ENCODE measurements around the gene CACNA2D3.
"Not testable (repeated sequence)": the region's sequence is repeated elsewhere in the genome, so short reads cannot be mapped to it uniquely, and the experiment has no call there.

The CACNA2D3 gene

DNA sequence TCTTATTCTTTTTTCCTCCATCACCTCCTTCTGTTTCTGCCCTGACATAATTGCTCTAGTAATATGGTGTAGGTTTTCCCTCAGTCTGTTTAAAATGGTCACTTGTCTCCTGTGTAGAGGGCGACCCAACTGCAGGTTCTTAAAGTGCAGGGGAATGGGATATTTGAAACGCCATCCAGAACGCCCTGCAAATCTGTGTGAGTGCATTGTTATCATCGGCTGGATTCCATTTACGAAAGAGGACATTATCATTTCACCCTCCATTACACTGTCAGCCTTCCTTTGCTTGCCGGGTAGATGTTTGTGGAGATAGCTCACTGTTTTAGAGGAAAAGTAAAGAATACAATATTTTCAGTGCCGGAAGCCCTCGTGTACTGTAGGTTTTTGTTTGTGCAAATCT lies 451.5 kb downstream of the CACNA2D3 start:
- no peak for DNase-seq (ENCODE audit: low spot score)

DNA sequence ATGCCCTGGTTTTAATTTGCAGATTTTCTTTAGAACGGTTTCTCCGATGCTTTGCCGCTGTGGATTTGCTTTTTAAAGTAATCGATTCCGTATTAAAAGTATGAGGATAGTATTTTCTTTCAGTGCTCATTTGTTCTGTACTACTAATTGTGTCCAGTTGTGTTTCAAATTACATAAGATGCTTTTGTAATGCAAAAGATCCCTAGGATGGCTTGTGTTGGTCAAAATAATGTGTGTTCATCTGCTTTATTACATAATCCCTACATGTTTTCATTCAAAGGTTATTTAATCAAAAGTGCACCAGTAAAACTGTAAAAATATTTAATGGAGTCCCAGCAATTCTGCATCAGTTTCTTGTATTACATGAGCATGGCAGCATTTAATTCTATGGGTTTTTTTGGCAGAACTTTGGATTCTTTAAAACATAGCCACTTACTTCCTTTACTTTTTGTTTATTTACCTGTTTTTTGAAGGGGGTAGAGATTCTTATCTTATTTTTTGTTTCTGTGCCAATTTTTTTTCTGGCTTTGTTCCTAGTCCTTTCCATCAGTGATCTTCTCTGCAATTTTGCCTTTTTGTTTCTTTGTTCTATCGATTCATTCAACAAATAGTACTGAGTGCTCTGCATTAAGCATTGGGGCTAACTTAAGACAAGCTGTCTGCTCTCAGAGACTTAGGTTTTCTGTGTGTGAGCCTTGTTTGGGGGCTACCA lies 452.7 kb downstream of the CACNA2D3 start:
- no peak for DNase-seq (ENCODE audit: low spot score)

DNA sequence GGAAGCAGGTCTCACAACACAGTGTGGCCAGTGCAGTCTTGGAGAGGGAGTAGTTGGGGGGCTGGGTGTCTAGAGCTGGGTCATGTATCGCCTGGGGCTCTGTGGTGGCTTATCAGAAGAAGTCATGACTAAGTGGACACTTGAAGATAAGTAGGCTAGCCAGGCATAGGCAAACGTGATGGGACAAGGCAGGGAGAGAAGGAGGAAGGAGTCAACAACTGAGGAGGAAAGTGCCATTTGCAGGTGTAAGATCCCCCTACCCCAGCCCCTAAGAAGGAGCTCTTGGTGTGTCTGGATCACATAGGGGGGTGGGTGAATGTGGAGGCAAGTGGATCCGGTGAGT lies 453.2 kb downstream of the CACNA2D3 start:
- DNase-seq (ENCODE audit: low spot score), result no peak

DNA sequence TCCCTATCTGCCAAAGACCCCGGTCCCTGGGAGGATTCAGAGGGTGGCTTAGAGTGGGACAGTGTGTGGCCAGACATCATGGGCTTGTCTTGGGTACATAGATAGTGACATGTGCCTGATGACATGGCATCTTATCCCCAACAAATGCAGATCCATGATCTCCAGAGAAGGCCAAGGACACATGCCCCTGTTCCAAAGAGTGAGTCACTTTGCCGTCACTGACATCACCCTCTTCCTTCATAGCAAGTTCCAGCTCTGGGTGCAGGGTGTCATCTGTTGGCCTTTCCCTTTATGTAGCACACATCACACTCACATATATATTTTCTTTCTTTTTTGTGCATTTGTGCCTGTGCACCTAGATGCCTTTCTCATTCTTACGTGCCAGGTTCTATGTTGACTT lies 455.0 kb downstream of the CACNA2D3 start:
- no peak for DNase-seq (ENCODE audit: low spot score)

DNA sequence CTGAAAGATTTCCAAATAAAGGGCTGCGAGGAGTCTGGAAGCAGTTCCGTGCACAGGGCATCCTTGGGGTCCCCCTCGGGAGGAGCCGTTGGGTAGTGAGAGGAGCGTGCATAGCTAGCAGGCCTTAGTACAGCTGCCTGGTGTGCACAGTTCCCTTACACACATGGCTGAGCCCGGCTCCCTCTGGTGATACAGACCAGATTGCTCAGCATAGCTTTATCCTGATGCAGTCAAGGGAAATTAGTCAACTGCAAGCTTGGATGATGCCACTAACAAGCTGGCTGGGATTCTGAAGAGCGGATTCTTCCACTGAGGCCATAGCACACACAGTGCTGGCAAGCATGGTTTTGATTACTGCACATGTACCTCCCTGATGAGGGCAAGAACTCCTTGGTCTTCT lies 456.1 kb downstream of the CACNA2D3 start:
- peak; percentile 12 for DNase-seq (ENCODE audit: low spot score)

DNA sequence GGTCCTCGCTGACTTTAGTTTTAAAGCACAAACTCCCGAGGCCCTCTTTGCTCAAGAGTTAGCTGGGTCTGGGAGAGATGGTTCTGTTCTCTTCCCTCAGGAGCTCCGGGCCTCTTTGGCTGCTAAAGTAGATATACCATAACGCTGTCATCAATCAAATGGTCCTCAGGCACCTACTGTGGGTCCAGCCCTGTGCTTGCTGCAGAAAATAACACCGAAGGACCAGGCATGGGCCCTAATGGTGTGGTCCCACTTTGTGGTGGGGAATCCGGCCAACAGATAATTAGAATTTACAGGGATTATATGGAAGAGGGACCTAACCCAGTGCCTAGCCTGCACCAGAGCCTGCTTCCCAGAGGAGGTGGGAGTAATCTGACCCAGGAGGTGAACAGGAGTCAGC lies 458.1 kb downstream of the CACNA2D3 start:
- no peak for DNase-seq (ENCODE audit: low spot score)

DNA sequence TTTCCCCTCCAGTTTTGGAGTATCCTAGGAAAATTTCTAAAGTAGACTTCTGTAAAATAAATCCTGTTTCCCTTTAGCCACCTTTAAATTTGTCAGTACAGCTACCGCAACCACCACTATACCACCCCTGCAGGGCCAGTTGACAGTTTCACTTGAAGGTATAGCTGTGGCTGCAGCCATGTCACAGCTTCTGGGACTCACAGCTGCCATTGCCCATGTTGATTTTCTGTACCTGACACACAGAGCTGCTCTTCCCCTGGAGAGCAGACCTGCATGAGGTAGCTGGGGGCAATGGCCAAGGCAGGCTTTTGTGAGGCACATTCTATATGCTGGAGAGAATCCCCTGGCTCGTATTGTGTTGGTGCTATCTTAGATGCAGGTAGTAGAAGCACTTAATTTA lies 460.1 kb downstream of the CACNA2D3 start:
- DNase-seq (ENCODE audit: low spot score), result no peak

DNA sequence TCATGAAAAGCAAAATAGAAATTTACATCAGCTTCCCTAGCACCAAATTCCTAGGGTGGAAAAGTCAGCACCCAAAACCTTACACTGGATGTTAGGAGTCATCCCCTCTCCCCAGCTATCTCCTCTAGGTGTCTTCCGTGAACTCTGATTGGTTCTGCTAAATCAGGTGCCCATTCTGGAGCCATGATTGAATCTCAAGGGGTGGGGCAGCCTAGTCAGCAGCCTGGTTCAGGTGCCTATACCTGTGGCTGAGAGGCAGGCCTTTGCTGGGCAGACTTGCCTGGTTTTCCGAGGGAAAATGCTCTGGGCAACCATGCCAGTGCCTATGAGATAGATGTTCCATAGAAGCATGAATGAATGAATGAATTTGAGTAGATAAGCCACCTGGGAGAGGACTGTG lies 468.8 kb downstream of the CACNA2D3 start:
- DNase-seq (ENCODE audit: low spot score), result no peak

DNA sequence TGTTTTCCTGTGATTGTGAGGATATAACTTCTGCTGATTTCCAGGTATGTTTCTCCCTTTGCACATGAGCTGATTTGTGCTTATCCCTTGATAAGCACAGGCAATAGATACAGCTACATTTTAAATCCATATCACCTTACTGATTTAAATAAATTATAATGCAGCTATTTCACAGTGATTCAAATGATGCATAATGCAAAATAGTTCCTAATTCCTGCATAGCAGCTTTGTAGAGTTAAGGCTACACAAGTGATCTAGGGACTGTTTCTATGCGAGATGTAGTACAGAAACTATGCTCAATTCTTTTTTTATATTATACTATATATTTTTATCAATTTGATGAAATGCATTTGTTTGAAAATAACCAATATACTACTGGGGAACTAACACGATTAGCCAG lies 471.3 kb downstream of the CACNA2D3 start:
- DNase-seq (ENCODE audit: low spot score), result no peak

DNA sequence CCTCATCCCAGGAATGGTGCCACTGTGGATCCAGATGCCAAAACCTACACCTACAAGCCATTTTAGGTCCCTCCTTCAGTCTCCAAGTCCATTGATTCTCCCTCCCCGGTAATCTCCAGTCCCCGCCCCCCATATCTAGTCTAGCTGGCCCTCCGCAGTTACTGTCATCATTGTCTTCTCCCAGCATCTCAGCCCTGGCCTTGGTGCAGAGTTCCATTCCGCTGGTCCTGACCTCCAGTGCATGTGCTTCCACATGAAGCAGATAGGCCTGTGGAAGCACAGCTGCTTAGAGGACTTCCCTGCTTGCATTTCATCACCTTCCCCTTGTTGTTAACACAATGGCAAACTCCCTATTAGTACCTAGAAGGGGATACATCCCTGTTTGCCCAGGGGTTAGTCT lies 473.7 kb downstream of the CACNA2D3 start:
- DNase-seq (ENCODE audit: low spot score), result no peak

DNA sequence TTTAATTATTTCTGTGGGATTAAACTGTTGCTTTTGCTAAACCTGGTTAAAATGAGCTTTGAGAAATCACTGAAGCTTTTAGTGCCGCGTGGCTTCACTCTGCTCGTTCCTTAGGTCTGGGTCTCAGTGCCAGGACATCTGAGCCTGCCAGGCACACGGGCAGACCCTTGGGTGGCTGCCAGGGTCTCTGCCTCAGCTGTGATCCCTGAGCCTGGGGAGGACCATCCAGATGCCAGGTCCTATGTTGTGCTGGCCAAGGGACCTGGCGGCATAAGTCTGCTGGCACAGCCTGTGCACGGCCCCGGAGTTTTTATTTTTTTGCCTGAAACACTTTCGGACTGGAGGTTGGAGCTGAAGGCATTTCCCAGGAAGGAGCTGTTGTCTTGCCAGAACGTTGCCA lies 477.4 kb downstream of the CACNA2D3 start:
- no peak for DNase-seq (ENCODE audit: low spot score)

DNA sequence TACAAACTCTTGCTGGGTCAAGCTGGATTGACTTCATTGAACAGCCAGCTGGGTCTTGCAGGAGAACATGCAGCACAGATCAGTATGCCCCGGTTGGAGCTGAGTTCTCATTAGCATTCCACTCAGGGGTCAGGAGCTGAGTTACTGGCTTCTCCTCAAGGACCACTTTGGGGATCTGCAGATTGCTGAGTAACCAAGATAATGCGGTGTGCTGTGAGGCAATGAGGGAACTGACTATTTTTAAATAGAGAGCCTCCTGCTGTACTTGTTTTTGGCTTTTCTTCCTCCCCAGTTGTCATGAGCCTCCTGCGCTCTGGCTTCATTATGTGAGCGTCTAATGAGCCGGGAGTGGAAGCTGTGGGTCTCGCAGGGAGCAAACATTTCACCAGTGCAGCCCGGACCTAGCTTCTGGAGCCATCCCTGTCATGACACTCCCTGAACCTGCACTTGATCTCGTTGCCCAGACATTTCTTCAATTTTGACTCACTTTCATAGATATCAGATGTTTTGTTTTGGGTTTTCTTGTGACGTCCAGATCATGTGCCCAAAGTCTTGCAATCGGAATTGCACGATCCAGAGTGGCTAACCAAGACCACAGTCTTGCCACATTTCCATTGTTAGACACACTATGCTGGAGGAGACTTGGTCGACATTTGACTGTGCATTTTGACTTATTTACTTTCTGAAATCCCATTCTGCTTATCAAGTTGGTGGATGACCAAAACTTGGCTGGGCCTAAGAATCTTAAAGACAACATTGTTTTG lies 478.3 kb downstream of the CACNA2D3 start:
- no peak for DNase-seq (ENCODE audit: low spot score)

DNA sequence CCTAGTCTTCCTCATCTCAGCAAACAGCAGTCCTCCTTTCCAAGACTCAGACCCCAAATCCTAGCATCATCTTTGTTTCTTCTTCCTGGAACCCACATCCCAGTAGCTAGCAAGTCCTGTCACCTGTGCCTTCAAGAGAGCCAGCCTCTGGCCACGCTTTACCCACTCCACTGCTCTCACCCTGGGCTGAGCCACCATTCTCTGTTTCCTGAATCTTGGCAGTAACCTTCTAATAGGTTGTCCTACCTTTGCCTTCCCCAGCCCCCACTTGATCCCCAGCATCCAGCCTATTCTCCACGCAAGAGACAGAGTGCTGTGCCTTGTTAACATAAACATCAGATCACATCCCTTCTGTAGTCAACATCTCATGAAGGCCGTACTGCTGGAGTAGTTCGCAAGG lies 482.1 kb downstream of the CACNA2D3 start:
- no peak for DNase-seq (ENCODE audit: low spot score)

DNA sequence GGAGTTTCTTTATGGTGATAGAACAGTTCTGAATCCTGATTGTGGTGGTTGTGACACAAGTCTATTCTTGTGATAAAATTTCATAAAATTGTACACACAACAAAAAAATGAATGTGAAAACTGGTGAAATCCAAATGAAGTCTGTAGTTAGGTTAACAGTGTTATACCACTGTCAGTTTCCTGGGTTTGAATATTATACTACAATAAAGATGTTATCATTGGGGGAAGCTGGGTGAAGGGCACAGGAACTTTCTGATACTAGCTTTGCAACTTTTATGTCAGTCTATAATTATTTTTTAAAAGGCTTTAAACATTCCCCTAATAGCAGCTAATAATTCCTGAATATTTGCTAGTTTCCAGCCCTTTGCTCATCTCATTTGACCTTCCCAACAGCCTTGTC lies 485.7 kb downstream of the CACNA2D3 start:
- DNase-seq (ENCODE audit: low spot score), result no peak

DNA sequence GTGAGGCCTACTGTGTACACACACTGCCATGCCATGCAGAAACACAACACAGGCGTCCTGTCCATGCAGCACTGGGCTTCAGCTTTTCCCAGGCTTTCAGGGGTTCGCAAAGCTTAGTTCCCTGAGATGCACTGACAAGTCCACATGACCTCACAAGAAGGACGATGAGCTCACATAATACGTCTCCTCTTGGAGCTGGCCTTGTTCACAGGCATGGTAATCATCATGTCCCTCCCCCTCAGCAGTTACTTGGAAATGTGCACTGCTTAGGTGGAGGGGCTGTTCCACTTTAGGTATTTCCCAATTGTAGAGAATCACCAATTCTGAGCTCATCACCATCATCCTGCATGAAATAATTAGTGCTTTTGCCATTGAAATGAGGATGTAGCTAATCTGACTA lies 496.7 kb downstream of the CACNA2D3 start:
- no peak for DNase-seq (ENCODE audit: low spot score)

DNA sequence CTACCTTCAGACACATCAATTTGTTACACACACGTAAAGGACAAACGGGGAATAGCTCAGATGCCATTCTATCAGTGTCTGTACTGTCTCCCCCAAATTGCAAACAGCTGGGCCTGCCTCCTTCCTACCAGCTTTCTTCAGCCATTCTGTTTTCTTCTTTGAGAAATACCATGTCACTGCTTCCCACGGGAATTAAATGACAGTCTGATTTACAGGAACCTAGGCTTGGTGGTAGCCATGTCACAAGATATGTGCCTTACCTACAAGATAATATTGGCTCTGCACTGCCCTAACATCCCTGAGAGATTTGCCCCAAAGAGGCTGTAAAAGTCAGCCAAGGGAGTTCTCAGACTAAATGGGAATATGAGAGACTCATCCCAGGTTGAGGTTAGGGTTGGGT lies 497.2 kb downstream of the CACNA2D3 start:
- no peak for DNase-seq (ENCODE audit: low spot score)

DNA sequence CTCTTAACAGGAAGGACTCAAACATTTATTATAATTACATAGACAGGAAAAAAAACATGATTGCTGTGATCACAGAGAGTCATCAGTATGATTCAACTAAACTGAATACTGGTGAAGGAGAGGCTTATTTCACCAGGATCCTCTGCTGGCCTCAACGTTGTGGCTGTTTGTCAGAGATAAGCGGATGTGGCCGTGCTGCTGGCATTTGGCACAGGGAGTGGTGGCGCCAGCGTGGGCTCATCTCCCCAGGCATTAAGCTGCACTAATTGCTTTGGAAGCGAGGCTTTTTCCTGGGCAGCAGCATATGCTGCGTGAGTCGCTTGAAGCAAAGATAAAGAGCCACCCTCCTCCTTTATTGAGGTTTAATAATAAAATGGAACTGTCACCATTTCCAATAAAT lies 498.8 kb downstream of the CACNA2D3 start:
- no peak for DNase-seq (ENCODE audit: low spot score)

DNA sequence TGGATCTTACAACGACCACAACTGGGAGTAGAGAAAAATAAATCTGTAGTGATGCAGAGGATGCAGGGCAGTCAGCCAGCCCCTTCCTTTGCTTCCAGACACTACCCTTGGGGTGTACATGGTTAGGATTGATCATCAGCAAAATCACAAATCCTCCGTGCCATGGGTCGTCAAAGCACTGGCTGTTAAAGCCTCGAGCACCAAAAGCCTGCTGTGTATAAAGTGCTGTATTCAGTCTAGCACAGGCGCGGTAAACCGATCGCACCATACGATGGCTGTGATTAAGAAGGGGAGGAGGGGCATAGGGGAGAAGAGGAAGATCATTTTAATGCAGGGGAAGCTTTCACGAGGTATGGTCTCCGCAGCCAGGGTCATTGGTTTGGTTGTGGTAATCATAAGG lies 500.3 kb downstream of the CACNA2D3 start:
- no peak for DNase-seq (ENCODE audit: low spot score)

DNA sequence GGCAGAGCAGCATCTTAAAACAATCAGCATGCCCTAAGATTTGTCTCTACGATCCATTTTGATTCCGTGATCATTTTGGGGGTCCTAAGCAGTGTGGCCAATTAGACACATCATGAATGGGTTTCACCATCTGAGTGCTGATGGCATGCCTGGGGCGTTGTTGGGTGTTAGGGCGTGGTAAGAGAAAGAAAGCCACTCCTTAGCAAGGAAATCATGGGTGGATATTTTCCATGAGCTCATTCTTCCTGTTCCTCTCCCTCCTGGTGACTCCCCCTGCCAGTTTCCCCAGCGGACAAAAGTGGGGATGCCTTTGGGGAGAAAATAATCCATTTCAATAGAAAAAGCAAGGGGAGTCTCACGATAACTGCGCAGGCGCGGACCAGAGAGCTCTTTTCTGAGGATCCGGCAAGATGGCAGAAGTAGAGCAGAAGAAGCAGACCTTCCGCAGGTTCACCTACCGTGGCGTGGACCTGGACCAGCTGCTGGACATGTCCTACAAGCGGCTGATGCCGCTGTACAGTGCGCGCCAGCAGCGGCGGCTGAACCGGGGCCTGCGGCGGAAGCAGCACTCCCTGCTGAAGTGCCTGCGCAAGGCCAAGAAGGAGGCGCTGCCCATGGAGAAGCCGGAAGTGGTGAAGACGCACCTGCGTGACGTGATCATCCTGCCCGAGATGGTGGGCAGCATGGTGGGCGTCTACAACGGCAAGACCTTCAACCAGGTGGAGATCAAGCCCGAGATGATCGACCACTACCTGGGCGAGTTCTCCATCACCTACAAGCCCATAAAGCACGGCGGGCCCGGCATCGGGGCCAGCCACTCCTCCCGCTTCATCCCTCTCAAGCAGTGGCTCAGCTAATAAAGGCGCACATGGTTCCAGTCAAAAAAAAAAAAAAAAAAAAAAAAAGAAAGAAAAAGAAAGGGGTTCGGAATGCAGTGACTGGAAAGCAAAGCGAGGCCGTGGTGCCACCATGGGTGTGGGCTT lies 503.7 kb downstream of the CACNA2D3 start:
- DNase-seq (ENCODE audit: low spot score), result no peak

DNA sequence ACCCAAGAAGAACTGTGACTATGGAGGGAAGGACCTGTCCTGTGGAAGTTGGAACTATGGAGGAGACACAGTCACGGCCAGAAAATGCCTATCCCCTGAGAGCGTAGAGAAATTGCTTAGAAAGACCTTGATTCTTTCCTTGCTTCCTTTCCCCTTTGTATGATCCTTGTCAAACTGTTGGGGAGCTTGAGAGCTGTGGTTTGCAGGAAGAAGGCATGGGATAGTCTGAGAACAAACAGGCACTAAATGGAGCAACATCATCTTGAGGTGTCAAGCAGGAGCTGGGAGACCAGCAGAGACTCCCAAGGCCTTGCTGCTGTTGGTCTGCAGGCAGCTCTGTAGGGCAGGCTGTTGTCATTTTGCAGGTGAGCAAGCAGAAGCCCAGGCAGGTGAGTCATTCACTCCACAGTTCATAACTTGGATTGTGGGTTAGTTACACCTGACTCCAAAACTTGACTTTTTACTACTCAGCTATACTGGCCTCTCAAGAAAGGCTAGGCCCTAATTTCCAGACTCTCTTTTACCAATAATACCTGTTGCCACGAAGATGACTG lies 506.6 kb downstream of the CACNA2D3 start:
- no peak for DNase-seq (ENCODE audit: low spot score)

DNA sequence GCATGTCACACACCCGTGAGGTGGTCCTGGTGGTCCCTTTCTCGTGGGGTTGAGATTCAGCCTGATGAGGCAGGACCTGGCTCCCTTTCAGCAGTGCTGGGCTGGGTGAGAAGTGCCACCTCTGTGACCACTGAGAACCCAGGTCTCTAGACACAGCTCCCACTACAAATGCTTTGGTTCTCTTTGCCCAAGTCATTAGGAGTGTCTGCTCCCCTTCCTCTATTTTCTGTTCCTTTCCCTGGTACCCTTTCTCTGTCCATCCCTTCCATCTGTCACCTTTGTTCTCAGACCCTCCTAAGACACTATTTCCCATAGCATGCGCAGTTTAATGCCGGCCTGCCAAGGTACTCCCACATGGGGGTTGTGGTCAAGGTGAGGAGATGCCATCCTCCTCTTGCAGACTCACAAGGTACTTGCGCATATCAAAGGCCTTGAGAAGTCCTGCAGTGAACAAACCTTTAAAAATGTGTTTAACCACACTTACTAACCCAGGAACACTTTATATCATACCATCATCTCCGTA lies 507.8 kb downstream of the CACNA2D3 start:
- no peak for DNase-seq (ENCODE audit: low spot score)

DNA sequence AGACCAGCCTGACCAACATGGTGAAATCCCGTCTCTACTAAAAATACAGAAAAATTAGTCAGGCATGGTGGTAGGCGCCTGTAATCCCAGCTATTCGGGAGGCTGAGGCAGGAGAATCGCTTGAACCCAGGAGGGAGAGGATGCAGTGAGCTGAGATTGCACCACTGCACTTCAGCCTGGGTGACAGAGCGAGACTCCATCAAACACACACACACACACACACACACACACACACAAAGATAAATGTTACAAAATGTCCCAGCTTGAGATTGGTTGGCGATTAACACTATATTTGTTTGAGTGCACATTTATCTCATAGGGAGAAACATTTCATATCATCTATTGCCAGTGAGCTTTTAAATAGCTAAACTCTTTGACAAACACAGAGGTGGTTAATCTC lies 508.6 kb downstream of the CACNA2D3 start:
- not testable (repeated sequence) for DNase-seq (ENCODE audit: low spot score)
